Tibial nerve (tissue), 3 donors: ENCODE measurements around the gene ANO4.

ENCODE experiments used
- POLR2A ChIP-seq, 2 donors: fragments of 450-650 bp; IDR thresholded peaks; one replicate each; pipeline ENCODE4 v1.6.1; 2017; ENCODE audit warnings: antibody characterized with exemption in 2 of 2, mild to moderate bottlenecking in 2 of 2, moderate library complexity in 2 of 2
- TF ChIP-seq, protein P1 (sequence below), 5 experiments: fragments of 200-600 bp in 3 of 5; fragments of 450-650 bp in 2 of 5; sonication (generic) in 3 of 5; IDR thresholded peaks; one replicate each; pipeline ENCODE4 v1.5.1; 2016 to 2019; ENCODE audit warnings: antibody characterized with exemption in 5 of 5, mild to moderate bottlenecking in 3 of 5, moderate library complexity in 2 of 5

DNA sequence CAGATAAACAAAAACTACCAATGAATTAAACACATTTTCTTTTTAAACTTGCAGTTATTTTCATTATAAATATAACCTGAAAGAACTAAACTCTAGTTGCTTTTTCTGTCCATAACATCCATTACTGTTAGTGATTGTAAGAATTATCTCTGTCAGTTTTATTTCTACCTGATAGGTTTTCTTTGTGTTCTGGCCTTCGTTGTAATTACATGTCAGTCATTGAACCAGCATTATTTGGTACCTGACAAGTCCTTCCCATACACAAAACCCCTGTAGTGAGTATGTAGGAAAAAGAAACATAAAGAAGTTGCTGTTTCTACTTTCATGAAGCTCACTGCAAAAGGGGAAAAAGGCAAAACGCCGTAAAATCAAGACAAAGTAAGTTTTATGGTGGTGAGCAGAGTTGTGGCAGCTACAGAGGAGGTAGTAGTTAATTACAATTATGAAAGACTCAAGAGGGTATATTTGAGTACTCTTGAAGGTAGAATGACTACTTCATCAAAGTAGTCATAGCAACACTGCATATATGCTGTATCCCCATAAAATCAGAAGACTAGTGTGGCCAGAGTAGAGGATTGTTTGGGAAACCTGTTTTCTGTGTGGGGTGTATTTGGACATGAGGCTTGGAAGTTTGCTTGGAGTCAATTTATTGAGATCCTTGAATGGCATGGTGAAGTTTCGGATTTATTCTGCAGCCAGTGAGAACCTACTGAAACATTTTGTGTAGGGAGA lies 312.6 kb downstream of the ANO4 start:
- TF ChIP-seq, protein P1, sequence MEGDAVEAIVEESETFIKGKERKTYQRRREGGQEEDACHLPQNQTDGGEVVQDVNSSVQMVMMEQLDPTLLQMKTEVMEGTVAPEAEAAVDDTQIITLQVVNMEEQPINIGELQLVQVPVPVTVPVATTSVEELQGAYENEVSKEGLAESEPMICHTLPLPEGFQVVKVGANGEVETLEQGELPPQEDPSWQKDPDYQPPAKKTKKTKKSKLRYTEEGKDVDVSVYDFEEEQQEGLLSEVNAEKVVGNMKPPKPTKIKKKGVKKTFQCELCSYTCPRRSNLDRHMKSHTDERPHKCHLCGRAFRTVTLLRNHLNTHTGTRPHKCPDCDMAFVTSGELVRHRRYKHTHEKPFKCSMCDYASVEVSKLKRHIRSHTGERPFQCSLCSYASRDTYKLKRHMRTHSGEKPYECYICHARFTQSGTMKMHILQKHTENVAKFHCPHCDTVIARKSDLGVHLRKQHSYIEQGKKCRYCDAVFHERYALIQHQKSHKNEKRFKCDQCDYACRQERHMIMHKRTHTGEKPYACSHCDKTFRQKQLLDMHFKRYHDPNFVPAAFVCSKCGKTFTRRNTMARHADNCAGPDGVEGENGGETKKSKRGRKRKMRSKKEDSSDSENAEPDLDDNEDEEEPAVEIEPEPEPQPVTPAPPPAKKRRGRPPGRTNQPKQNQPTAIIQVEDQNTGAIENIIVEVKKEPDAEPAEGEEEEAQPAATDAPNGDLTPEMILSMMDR (IDR thresholded peaks at IDR 0.05), result no peak
- TF ChIP-seq POLR2A (IDR thresholded peaks at IDR 0.05), result no peak
